ENCODE measurements around the gene CX3CL1. TPM values are rescaled to one million over a fixed set of nuclear protein-coding genes. Genes with fewer than 3 reads are reported as not detected.

CX3CL1 gene
- total RNA-seq, 1 donor, result not detected

DNA sequence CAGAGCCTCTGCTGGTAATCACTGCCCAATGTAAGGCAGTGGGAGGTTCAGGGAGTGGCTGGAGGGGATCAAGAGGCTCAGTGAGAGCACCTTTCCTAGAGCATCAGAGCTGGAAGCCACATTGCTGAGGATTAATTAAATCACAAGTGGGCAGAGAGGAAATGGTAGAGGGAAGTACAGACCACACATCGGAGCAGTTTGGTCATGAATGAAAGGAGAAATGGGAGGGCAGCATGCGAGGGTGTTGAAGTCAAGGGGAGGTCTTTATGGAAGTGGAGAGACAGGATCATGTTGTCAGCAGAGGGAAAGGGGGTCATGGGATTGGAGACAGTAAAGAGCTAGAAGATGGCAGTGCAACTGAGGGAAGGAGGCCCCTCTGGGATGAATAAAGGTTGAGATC is 34.6 kb downstream of the CX3CL1 start:
- no peak overlapping the region for H3K4me3 ChIP-seq (ENCODE audit: low read depth, low read length)
- no peak for DNase-seq (ENCODE audit: low read depth)
- no peak for TF ChIP-seq CTCF (IDR thresholded peaks at IDR 0.05; ENCODE audit: insufficient read depth, low read depth, low read length)

- TF ChIP-seq CTCF (IDR thresholded peaks at IDR 0.05; ENCODE audit: insufficient read depth, low read depth, low read length), result no peak
- no peak for DNase-seq (ENCODE audit: low read depth)
- no peak overlapping the region for H3K4me3 ChIP-seq (ENCODE audit: low read depth, low read length)
Observed at GRCh38 chr16:57407521-57408353, 35.4 kb downstream of the CX3CL1 start.

- DNase-seq (ENCODE audit: low read depth), result no peak
- no peak overlapping the region for H3K4me3 ChIP-seq (ENCODE audit: low read depth, low read length)
- TF ChIP-seq CTCF (IDR thresholded peaks at IDR 0.05; ENCODE audit: insufficient read depth, low read depth, low read length), result no peak
Observed at GRCh38 chr16:57409065-57409464, 36.8 kb downstream of the CX3CL1 start.

- H3K4me3 ChIP-seq (ENCODE audit: low read depth, low read length), result no peak overlapping the region
- no peak for DNase-seq (ENCODE audit: low read depth)
- no peak for TF ChIP-seq CTCF (IDR thresholded peaks at IDR 0.05; ENCODE audit: insufficient read depth, low read depth, low read length)
Observed at GRCh38 chr16:57409870-57410587, 37.7 kb downstream of the CX3CL1 start.

DNA sequence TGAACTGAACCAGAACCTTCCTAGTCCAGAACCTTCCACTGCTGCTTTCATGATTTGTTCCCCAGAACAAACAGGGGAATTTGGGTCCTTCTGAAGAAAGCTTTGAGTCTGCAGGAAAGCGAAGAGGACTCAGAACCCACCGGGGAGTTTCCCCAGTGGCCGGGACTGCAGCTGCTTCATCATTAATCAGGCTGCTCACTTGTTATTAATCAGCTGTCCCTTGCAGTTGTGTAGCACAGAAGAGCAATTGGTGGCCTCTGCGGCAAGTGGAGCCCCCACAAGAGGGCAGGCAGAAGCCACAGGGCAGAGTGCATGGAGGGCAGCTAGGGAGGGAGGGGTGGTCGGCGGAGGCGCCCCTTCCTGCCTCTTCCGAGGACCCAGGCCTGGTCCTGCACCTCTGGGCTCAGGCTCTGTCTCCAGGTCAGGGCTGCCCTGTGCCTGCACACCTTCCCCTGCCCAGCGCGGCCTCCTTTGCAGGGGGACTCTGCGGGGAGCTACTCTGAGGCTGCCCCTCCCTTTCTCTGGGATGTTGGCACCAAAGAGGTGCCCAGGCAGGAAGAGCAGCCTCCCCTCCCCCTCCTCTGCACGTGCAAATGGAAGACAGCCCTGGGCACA is 39.2 kb downstream of the CX3CL1 start:
- no peak for TF ChIP-seq CTCF (IDR thresholded peaks at IDR 0.05; ENCODE audit: insufficient read depth, low read depth, low read length)
- no peak for DNase-seq (ENCODE audit: low read depth)
- H3K4me3 ChIP-seq (ENCODE audit: low read depth, low read length), result no peak overlapping the region

- DNase-seq (ENCODE audit: low read depth), result no peak
- H3K4me3 ChIP-seq (ENCODE audit: low read depth, low read length), result no peak overlapping the region
- TF ChIP-seq CTCF (IDR thresholded peaks at IDR 0.05; ENCODE audit: insufficient read depth, low read depth, low read length), result no peak
Observed at GRCh38 chr16:57412584-57412983, 40.3 kb downstream of the CX3CL1 start.

All from fibroblast of villous mesenchyme (primary cell).